ENCODE results near the gene PEDS1.

DNA sequence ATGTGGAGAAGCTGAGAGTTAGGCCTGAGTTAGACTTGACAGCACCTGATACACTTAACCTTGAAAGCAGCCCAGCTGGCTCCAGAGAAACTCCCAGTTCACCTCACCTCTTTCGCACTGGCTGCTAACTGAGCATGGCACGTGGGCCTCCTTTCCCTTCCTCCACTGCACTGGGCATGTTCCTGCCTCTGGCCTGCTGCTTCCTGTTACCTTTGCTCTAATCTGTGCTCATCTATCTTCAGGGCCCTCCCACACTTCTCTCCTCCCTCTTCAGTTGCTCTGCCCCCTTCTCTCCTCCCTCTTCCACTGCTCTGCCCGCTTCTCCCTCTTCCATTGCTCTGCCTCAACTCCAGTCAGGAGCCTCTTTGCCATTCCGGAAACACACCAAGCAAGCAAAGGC, 26.9 kb downstream of the PEDS1 start:
- TF ChIP-seq ZBTB42 (CRISPR knock-in tag; IDR thresholded peaks at IDR 0.05) (no peak), NR2C2 (CRISPR knock-in tag; IDR thresholded peaks at IDR 0.05; ENCODE audit: borderline replicate concordance) (no peak), CREM (IDR thresholded peaks at IDR 0.05) (no peak), CREM (CRISPR knock-in tag; IDR thresholded peaks at IDR 0.05) (no peak), TBP (CRISPR knock-in tag; IDR thresholded peaks at IDR 0.05) (no peak), ZSCAN9 (CRISPR knock-in tag; IDR thresholded peaks at IDR 0.05; ENCODE audit: borderline replicate concordance) (no peak), GATAD2A (CRISPR knock-in tag; IDR thresholded peaks at IDR 0.05) (no peak), CBX5 (CRISPR knock-in tag; IDR thresholded peaks at IDR 0.05; ENCODE audit: borderline replicate concordance) (no peak), EP300 (IDR thresholded peaks at IDR 0.05; ENCODE audit: low read depth in 2 of 2, low read length in 2 of 2) (no peak), EP300 (CRISPR knock-in tag; IDR thresholded peaks at IDR 0.05; ENCODE audit: borderline replicate concordance) (no peak), RAD21 (CRISPR knock-in tag; IDR thresholded peaks at IDR 0.05) (no peak)
- TF ChIP-seq, protein P1, sequence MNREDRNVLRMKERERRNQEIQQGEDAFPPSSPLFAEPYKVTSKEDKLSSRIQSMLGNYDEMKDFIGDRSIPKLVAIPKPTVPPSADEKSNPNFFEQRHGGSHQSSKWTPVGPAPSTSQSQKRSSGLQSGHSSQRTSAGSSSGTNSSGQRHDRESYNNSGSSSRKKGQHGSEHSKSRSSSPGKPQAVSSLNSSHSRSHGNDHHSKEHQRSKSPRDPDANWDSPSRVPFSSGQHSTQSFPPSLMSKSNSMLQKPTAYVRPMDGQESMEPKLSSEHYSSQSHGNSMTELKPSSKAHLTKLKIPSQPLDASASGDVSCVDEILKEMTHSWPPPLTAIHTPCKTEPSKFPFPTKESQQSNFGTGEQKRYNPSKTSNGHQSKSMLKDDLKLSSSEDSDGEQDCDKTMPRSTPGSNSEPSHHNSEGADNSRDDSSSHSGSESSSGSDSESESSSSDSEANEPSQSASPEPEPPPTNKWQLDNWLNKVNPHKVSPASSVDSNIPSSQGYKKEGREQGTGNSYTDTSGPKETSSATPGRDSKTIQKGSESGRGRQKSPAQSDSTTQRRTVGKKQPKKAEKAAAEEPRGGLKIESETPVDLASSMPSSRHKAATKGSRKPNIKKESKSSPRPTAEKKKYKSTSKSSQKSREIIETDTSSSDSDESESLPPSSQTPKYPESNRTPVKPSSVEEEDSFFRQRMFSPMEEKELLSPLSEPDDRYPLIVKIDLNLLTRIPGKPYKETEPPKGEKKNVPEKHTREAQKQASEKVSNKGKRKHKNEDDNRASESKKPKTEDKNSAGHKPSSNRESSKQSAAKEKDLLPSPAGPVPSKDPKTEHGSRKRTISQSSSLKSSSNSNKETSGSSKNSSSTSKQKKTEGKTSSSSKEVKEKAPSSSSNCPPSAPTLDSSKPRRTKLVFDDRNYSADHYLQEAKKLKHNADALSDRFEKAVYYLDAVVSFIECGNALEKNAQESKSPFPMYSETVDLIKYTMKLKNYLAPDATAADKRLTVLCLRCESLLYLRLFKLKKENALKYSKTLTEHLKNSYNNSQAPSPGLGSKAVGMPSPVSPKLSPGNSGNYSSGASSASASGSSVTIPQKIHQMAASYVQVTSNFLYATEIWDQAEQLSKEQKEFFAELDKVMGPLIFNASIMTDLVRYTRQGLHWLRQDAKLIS (CRISPR knock-in tag; IDR thresholded peaks at IDR 0.05) = no peak
- TF ChIP-seq, protein P2, sequence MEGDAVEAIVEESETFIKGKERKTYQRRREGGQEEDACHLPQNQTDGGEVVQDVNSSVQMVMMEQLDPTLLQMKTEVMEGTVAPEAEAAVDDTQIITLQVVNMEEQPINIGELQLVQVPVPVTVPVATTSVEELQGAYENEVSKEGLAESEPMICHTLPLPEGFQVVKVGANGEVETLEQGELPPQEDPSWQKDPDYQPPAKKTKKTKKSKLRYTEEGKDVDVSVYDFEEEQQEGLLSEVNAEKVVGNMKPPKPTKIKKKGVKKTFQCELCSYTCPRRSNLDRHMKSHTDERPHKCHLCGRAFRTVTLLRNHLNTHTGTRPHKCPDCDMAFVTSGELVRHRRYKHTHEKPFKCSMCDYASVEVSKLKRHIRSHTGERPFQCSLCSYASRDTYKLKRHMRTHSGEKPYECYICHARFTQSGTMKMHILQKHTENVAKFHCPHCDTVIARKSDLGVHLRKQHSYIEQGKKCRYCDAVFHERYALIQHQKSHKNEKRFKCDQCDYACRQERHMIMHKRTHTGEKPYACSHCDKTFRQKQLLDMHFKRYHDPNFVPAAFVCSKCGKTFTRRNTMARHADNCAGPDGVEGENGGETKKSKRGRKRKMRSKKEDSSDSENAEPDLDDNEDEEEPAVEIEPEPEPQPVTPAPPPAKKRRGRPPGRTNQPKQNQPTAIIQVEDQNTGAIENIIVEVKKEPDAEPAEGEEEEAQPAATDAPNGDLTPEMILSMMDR (CRISPR knock-in tag; IDR thresholded peaks at IDR 0.05) = no peak

Data from HepG2 (cell line).